Measurements from ENCODE around the gene MAGI2.

MAGI2 gene

DNA sequence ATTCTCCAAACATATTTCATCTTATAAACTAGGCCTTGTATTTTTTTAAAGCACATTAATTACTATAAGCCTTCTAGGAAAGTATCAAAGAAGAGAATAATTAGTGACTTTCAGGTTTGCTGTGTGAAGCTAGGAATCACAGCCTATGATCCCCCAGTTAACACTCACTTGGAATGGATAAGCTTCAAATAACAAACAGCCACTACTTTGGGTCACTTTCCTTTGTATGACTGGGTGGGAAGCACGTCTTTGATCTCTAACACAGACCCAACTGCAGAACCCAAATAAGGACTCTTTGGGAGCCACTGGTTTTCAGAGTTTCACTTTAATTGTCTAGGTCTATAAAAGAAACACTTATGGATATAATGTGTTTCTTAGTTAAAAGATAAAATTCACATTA is 769.3 kb downstream of the MAGI2 start:
- H3K9me2 ChIP-seq (replicated peaks; ENCODE audit: insufficient read depth, low read length): no peaks in the 10 kb centered on the region
- H3K4me2 ChIP-seq (ENCODE audit: low read depth, low read length, poor library complexity, severe bottlenecking): no peak overlapping the region
- no peak overlapping the region for H3K4me3 ChIP-seq (ENCODE audit: insufficient read depth, low read length, poor library complexity, severe bottlenecking)
- no peak overlapping the region for H3K27ac ChIP-seq (ENCODE audit: low read depth, low read length)
- H3K79me2 ChIP-seq (ENCODE audit: insufficient read depth, low read length): no peaks in the 10 kb centered on the region
- no peak overlapping the region for H2AFZ ChIP-seq (ENCODE audit: low read depth, low read length, severe bottlenecking)
- H3K36me3 ChIP-seq (ENCODE audit: low read length): no peaks in the 10 kb centered on the region
- H3K27me3 ChIP-seq (ENCODE audit: low read length): no peaks in the 10 kb centered on the region
- H3F3A ChIP-seq (ENCODE audit: insufficient read depth): no peaks in the 10 kb centered on the region
- H3K9me3 ChIP-seq (ENCODE audit: insufficient read depth, low read length): no peaks in the 10 kb centered on the region
- TF ChIP-seq EZH2phosphoT487 (conservative IDR thresholded peaks at IDR 0.05; ENCODE audit: low read length): no peak
- H3K9ac ChIP-seq (ENCODE audit: low read length): no peak overlapping the region
- H4K20me1 ChIP-seq (ENCODE audit: low read depth, low read length): no peaks in the 10 kb centered on the region

DNA sequence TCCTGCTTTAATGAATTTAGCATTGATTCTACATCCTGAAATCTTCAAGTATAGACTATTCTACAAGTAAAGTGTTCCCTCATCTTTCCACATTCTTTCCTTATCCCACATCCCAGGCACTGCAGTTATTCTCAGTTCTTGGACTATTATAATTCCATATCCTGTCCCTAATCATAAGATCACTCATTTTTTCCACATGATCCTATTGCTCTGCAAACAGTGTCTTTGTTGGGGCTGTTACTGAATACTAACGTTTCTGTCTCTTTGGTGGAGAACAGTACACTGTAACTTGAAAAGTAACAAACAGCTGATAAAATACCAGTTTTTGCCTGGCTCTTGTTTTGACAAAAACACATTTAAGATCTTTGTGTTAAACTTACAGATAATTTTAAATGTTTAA is 769.9 kb downstream of the MAGI2 start:
- H3F3A ChIP-seq (ENCODE audit: insufficient read depth): no peaks in the 10 kb centered on the region
- H3K9ac ChIP-seq (ENCODE audit: low read length): no peak overlapping the region
- H4K20me1 ChIP-seq (ENCODE audit: low read depth, low read length): no peaks in the 10 kb centered on the region
- no peak overlapping the region for H3K27ac ChIP-seq (ENCODE audit: low read depth, low read length)
- no peaks in the 10 kb centered on the region for H3K9me2 ChIP-seq (replicated peaks; ENCODE audit: insufficient read depth, low read length)
- no peak overlapping the region for H3K4me2 ChIP-seq (ENCODE audit: low read depth, low read length, poor library complexity, severe bottlenecking)
- H3K4me3 ChIP-seq (ENCODE audit: insufficient read depth, low read length, poor library complexity, severe bottlenecking): no peak overlapping the region
- H3K36me3 ChIP-seq (ENCODE audit: low read length): no peaks in the 10 kb centered on the region
- TF ChIP-seq EZH2phosphoT487 (conservative IDR thresholded peaks at IDR 0.05; ENCODE audit: low read length): no peak
- TF ChIP-seq, protein P1, sequence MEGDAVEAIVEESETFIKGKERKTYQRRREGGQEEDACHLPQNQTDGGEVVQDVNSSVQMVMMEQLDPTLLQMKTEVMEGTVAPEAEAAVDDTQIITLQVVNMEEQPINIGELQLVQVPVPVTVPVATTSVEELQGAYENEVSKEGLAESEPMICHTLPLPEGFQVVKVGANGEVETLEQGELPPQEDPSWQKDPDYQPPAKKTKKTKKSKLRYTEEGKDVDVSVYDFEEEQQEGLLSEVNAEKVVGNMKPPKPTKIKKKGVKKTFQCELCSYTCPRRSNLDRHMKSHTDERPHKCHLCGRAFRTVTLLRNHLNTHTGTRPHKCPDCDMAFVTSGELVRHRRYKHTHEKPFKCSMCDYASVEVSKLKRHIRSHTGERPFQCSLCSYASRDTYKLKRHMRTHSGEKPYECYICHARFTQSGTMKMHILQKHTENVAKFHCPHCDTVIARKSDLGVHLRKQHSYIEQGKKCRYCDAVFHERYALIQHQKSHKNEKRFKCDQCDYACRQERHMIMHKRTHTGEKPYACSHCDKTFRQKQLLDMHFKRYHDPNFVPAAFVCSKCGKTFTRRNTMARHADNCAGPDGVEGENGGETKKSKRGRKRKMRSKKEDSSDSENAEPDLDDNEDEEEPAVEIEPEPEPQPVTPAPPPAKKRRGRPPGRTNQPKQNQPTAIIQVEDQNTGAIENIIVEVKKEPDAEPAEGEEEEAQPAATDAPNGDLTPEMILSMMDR (IDR thresholded peaks at IDR 0.05; ENCODE audit: insufficient read depth, low read length, poor library complexity, severe bottlenecking): no peak
- no peaks in the 10 kb centered on the region for H3K27me3 ChIP-seq (ENCODE audit: low read length)
- H2AFZ ChIP-seq (ENCODE audit: low read depth, low read length, severe bottlenecking): no peak overlapping the region
- H3K79me2 ChIP-seq (ENCODE audit: insufficient read depth, low read length): no peaks in the 10 kb centered on the region
- no peaks in the 10 kb centered on the region for H3K9me3 ChIP-seq (ENCODE audit: insufficient read depth, low read length)

DNA sequence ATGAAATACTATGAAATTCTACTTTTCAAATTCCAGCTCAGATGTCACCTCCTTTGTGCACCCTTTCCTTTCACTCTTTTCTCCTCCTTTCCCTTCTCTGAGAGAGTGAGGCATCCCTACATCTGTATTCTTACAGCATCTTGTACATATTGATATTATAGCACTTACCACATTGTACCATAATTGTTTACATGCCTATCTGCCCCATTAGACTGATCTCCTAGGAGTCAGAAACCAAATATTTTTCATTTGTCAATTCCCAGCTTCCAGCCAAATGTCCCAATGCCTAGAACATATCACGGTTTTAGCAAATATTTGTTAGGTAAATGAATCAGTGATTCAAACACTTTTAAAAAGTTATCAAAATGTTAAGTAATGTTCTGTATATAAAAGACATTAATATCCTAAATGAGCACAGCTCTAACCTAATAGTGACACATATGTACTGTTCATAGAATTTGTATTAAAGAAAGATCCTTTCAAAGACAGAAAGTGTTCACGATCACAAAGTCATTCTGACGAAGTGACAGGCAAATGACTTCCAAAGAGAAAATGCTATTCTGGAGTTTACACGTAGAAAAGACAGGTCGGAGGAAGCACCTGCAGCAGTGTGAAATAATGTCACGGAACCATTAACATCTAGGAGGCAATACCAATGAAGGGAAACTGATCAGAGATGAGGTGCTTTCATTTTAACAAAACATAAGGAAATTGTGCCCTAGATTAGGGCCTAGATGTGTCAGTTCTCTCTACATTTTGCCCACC is 774.2 kb downstream of the MAGI2 start:
- Histone ChIP-seq H3K27me3 (ENCODE audit: low read length) (no peaks in the 10 kb centered on the region), H3K79me2 (ENCODE audit: insufficient read depth, low read length) (no peaks in the 10 kb centered on the region), H3K4me2 (ENCODE audit: low read depth, low read length, poor library complexity, severe bottlenecking) (no peak overlapping the region), H3K36me3 (ENCODE audit: low read length) (no peaks in the 10 kb centered on the region), H3K27ac (ENCODE audit: low read depth, low read length) (no peak overlapping the region), H3K9me3 (ENCODE audit: insufficient read depth, low read length) (no peaks in the 10 kb centered on the region), H3F3A (ENCODE audit: insufficient read depth) (no peaks in the 10 kb centered on the region), H4K20me1 (ENCODE audit: low read depth, low read length) (no peaks in the 10 kb centered on the region), H3K9ac (ENCODE audit: low read length) (no peak overlapping the region), H3K9me2 (replicated peaks; ENCODE audit: insufficient read depth, low read length) (no peaks in the 10 kb centered on the region), H3K4me3 (ENCODE audit: insufficient read depth, low read length, poor library complexity, severe bottlenecking) (no peak overlapping the region), H2AFZ (ENCODE audit: low read depth, low read length, severe bottlenecking) (no peak overlapping the region)
- TF ChIP-seq EZH2phosphoT487 (conservative IDR thresholded peaks at IDR 0.05; ENCODE audit: low read length): no peak

DNA sequence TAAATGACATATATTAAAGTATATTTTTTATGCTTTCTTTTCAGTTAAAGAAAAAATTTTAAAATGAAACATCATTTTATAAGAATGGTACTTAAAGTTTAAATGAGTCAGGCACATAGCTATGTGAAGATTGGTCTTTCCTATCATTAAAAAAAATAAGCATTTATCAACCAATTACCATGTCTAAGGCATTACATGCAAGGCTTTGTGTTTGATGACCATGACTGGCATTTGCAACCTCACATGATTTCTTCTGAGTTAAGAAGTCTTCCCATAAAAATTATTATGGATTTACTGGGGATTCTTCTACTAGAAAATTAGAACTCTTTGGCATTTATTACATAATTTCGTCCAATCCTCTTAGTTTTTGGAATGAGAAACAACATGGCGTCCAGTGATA is 776.1 kb downstream of the MAGI2 start:
- H3K4me2 ChIP-seq (ENCODE audit: low read depth, low read length, poor library complexity, severe bottlenecking): no peak overlapping the region
- H3K4me3 ChIP-seq (ENCODE audit: insufficient read depth, low read length, poor library complexity, severe bottlenecking): no peak overlapping the region
- H2AFZ ChIP-seq (ENCODE audit: low read depth, low read length, severe bottlenecking): no peak overlapping the region
- H3F3A ChIP-seq (ENCODE audit: insufficient read depth): no peaks in the 10 kb centered on the region
- H3K79me2 ChIP-seq (ENCODE audit: insufficient read depth, low read length): no peaks in the 10 kb centered on the region
- no peaks in the 10 kb centered on the region for H4K20me1 ChIP-seq (ENCODE audit: low read depth, low read length)
- no peak overlapping the region for H3K9ac ChIP-seq (ENCODE audit: low read length)
- no peaks in the 10 kb centered on the region for H3K9me3 ChIP-seq (ENCODE audit: insufficient read depth, low read length)
- H3K9me2 ChIP-seq (replicated peaks; ENCODE audit: insufficient read depth, low read length): no peaks in the 10 kb centered on the region
- H3K36me3 ChIP-seq (ENCODE audit: low read length): no peaks in the 10 kb centered on the region
- no peak overlapping the region for H3K27ac ChIP-seq (ENCODE audit: low read depth, low read length)
- TF ChIP-seq, protein P1 (IDR thresholded peaks at IDR 0.05; ENCODE audit: insufficient read depth, low read length, poor library complexity, severe bottlenecking): no peak
- TF ChIP-seq EZH2phosphoT487 (conservative IDR thresholded peaks at IDR 0.05; ENCODE audit: low read length): no peak
- no peaks in the 10 kb centered on the region for H3K27me3 ChIP-seq (ENCODE audit: low read length)
